OCI-LY7 (cell line): ENCODE results near the gene RNF130.

Source experiments
- CTCF ChIP-seq: fragments of 200-600 bp; sonication (generic); conservative IDR thresholded peaks from 2 replicates; pipeline ENCODE4 v1.5.1; 2014; ENCODE audit warnings: mild to moderate bottlenecking, antibody characterized with exemption, low read length, moderate library complexity, mixed read lengths
- EZH2phosphoT487 ChIP-seq: fragments of 200-600 bp; sonication (generic); IDR thresholded peaks from 2 replicates; pipeline ENCODE4 v1.6.1; 2018; ENCODE audit warnings: low read depth, borderline replicate concordance, mild to moderate bottlenecking, mixed run types, antibody characterized with exemption, low read length, moderate library complexity, mixed read lengths

GRCh38 chr5:180041301-180042274 is 30.0 kb downstream of the RNF130 start:
- TF ChIP-seq CTCF (no peak), EZH2phosphoT487 (no peak)
